ENCODE data around the gene PRX.

DNA sequence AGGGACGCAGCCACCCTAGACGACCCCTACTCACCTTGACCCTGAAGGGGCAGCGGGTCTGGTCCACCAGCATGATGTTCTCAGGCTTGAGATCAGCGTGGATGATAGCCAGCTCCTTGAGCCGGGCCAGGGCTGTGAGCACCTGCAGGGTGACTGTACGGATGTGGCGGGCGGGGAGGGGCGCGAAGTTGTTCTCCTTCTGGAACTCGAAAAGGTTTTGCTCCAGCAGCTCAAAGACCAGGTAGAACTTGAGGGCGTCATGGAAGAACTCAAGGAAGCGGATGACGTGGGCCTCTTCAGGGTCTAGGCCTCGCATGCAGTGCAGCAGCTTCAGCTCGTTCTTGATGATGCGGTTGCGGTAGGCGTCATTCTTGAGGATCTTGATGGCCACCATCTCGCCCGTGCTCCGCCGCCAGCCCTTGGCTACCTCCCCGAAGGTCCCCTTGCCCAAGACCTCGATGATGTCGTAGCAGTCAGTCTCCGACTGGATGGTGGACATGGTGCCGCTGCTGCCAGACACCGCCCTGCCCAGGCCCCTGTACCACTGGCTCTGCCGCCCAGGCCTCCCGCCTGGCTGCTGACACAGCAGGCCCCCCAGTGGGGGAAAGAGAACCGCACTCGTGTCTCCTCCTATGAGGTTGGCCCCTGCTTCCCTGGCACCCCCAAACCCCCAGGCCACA lies 23.6 kb downstream of the PRX start:
- TF ChIP-seq CTCF (IDR thresholded peaks at IDR 0.05; ENCODE audit: low read length) (no peak), EZH2 (IDR thresholded peaks at IDR 0.05; ENCODE audit: borderline replicate concordance, low read length) (no peak)

Measured in OCI-LY1 (cell line).